HG03064 (cell line): ENCODE data around the gene REC8.

Experiments used
- ATAC-seq: cut with Tn5 transposase; IDR thresholded peaks from one replicate; pipeline ENCODE4 v1.9.1; 2021; ENCODE audit warnings: low read depth; ENCODE audit not compliant: unreplicated experiment

Gene REC8

GRCh38 chr14:24171422-24172260 lies at the start of gene REC8:
Gene REC8 (plus strand): TSS chr14:24172080. CDS start chr14:24172553, 473 bp downstream.
- peak; percentile 86 for ATAC-seq

DNA sequence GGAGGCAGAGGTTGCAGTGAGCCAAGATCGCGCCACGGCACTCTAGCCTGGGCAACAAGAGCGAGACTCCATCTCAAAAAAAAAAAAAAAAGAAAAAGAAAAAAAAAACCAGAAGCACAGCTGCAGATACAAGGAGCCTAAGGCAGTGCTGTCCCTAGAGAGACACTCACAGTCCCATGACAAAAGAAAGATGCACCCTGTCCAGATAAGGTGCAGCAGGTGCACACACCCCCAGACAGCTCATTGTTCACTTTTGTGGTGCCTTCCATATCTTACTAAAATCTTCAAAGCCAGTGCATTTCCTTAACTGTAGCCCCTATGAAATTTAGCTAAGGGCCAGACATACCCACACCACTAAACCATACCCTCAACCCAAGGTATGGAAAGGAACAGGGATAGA lies 49.5 kb upstream of the REC8 start:
- no peak for ATAC-seq

DNA sequence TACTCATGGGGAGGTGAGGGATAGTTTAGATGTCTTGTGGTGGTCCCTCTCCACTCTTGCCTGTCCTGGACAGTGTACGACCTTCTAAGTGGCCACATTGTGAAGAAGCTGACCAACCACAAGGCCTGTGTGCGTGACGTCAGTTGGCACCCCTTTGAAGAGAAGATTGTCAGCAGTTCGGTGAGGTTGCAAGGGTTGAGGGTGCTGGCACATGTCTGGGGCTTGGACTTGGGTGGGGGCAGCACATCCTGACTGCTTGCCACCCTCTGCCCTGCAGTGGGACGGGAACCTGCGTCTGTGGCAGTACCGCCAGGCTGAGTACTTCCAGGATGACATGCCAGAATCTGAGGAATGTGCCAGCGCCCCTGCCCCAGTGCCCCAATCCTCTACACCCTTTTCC lies 49.0 kb upstream of the REC8 start:
- no peak for ATAC-seq

DNA sequence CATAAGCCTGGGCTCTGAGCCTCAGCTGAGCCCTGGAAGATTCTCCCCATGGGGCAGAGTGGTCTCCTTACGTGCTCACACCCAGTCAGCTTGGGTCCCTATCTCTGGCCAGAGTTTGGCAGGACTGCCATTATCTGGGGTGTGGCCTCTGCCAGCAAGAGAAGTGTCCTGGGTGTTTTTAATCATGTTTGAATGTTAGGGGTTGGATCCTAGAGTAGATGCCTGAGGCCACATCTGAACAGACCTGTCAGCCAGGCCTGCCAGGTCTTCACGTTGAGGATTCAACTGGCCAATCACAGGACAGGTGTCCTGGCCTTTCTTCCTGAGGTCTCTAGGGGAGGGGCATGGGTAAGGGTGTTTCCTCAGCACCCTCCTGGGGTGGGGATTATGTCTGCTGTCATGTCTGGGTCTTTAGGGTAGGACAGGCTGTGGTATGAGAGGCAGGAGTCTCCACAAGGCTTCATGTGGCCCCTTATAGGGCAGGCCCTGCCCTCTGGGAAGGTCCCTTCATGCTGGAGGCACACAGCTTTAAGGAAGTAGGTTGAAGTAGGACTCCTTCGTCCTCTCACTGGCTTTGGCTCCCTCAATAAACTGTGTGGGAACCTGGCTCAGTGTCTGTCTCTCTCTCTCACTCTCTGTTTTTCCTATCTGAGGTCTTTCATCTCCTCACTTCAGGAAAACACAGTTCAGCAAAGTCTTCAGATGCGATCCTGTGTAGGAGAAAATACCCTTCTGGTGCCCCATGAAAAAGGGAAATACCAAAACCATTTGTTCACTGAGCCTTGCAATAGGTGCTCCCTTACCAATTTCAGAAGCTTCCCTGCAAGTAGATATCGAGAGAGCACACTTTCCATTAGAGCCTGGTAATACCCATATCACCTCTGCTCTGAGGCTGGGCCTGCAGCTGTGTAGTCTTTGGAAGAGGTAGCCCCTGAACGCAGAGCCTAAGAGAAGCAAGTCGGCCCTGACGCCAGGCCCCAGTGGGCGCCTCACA lies 48.2 kb upstream of the REC8 start:
- no peak for ATAC-seq

DNA sequence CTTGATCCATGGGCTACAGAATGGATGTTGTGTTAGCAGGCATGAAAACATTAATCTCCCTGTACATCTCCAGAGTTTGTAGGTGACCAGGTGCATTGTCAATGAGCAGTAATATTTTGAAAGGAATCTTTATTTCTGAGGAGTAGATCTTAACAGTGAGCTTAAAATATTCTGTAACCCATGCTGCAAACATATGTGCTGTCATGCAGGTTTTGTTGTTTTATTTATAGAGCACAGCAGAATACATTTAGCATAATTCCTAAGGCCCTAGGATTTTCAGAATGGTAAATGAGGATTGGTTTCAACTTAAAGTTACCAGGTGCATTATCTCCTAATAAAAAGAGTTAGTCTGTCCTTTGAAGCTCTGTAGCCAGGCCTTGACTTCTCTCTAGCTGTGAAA lies 44.9 kb upstream of the REC8 start:
- ATAC-seq: no peak

- ATAC-seq: no peak
Observed at GRCh38 chr14:24127673-24128072, 44.2 kb upstream of the REC8 start.

GRCh38 chr14:24129410-24129998 lies 42.4 kb upstream of the REC8 start:
- ATAC-seq: no peak

DNA sequence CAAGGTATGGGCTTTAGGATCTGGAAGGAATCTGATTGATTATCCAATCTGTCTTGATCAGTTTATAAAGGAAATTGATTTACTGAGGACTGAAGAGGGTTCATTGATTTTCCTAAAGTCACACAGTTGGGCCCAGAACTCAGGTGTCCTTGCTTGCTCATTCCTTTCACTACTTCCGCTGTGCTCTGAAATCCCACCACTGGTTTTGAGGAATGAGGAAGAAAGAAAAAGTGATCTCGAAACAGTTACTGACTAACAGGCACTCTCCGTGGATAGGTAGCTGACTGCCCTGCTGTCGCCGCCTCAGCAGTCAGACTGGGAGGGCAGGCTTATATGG lies 41.5 kb upstream of the REC8 start, which contains the start of gene FITM1:
FITM1 (plus strand) TSS at position 280 of the 337 bp plus-strand sequence. CDS start 905 bp downstream, outside the sequence.
- ATAC-seq: no peak

- ATAC-seq: no peak
Observed at GRCh38 chr14:24130717-24131548, 40.9 kb upstream of the REC8 start.

GRCh38 chr14:24131549-24131966 lies 40.3 kb upstream of the REC8 start:
- no peak for ATAC-seq

DNA sequence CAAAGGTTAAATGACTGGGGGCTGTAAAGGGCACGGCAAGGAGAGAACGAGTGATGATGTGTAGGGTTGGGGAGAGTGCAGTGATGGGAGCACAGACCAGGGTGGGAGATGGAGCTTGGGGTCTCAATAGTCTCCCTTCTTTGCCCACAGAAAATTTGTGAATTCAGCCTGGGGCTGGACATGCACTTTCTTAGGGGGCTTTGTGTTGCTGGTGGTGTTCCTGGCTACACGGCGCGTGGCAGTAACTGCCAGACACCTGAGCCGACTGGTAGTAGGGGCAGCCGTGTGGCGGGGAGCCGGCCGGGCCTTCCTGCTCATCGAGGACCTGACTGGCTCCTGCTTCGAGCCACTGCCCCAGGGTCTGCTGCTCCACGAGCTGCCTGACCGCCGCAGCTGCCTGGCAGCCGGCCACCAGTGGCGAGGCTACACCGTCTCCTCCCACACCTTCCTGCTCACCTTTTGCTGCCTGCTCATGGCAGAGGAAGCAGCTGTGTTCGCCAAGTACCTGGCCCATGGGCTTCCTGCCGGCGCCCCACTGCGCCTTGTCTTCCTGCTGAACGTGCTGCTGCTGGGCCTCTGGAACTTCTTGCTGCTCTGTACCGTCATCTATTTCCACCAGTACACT lies 39.7 kb upstream of the REC8 start:
- no peak for ATAC-seq

DNA sequence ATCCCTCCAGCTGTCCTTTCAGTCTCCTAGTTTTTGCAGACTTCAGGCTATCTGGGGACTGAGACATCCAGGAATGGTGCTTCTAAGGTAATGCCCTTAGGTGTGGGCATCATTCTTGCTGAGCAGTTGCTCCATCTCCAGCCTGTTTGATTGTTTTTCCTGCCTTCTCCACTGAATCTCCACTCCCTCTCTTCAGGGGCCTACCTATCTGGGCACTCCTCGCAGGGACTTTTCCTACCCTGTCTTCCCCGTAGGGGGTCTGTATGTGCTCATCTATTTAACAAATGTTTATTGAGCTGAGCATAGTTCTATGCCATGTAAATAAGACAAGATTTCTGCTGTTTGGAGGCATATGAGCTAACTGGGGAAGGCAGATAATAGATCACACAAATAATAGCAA lies 38.9 kb upstream of the REC8 start:
- ATAC-seq: no peak

- no peak for ATAC-seq
Observed at GRCh38 chr14:24133735-24134134, 38.1 kb upstream of the REC8 start.

DNA sequence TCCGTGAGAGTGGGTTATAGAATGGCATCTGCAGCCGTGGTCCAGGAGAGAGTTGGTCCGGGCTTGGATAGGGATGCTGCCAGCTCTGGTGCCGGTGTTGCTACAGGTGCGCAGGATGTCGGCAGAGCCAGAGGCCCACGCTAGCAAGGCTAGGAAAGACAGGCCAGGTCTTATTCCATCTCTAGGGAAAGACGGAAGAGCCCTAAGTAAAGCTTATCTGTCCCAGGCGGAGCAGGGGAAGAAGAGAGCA lies 36.4 kb upstream of the REC8 start:
- ATAC-seq: no peak

DNA sequence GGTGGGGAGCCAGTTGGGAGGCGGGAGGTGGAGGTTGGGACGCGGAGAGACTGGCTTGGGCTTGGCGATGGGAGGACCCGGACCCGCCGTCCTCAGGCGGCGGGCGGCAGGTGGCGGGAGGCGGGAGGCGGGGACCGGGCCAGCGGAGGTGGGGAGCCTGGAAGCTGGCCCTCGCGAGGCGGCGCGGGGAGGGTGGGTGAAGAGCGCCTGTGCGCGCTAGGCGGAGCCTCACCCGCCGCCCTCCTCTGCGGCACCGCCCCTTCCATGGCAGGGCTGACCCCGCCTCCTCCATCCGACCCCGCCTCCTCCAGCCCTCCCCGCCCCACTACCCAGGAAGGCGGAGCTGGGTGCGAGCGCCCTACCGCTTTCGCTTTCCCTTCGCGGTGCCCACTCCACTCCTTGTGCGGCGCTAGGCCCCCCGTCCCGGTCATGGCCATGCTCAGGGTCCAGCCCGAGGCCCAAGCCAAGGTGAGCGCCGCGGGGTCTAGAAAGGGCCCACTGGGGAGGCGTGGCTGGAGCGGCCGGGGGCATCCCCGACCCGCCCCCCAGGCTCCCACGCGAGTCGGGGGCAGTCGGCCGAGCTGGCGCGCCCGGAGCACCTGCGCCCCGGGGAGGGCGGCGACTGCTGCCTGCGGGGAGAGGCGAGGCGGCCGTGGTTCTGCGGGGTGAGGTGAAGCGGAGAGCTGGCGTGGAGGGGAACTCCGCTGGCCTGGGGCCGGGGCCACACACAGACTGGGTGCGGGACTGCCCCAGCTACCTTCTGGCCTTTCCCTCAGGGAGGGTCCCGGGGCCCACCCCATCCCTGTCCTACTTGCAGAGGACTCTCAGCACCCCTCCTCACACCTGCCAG lies 35.8 kb upstream of the REC8 start, which contains the start of gene PSME1:
PSME1 (plus strand) TSS at position 361 of the 850 bp plus-strand sequence; CDS start at position 430, 69 bp downstream.
- ATAC-seq: peak; percentile 79

DNA sequence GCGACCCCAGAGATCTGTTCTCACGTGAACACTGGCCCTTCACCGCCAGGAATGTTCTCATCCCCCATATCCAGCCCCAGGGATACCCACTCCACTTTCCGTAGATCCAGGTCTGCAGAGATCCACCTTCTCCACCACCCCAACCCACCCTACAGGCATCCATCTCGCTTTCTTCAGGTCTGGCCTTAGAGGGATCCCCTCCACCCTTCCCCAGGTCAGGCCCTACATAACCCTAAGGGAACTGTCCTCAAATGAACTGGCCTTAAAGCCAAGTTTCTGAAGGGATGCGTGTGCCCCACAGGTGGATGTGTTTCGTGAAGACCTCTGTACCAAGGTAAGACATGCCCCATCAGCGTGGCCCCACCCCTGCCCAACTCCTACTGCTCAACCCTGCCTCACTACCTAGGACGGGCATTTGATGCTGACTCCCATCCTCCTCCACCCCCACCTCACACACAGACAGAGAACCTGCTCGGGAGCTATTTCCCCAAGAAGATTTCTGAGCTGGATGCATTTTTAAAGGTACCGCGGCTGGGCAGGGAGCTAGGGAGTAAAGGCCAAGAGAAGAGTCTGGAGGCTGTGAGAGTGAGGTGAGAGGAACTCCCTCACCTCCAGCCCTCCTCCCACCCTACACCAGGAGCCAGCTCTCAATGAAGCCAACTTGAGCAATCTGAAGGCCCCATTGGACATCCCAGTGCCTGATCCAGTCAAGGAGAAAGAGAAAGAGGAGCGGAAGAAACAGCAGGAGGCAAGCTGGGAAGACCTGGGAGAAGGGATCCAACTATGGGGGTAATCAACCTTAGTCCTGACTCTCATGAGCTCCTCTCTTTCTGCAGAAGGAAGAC lies 35.0 kb upstream of the REC8 start:
- ATAC-seq: no peak

GRCh38 chr14:24137529-24138395 lies 34.1 kb upstream of the REC8 start:
- ATAC-seq: no peak
